Esophagus muscularis mucosa (tissue), 4 donors: Measurements from ENCODE around the gene YKT6.

Source experiments
- CTCF ChIP-seq, 3 experiments: fragments of 200-600 bp in 2 of 3; fragments of 450-650 bp in 1 of 3; sonication (generic) in 2 of 3; IDR thresholded peaks; one replicate each; pipeline ENCODE4 v1.5.1; 2017 to 2019; ENCODE audit warnings: antibody characterized with exemption in 3 of 3, mild to moderate bottlenecking in 2 of 3, moderate library complexity in 1 of 3
- EP300 ChIP-seq: sonication (generic); formaldehyde crosslinking; IDR thresholded peaks from one replicate; pipeline ENCODE4 v1.6.1; 2017; ENCODE audit warnings: antibody characterized with exemption
- POLR2A ChIP-seq: fragments of 450-650 bp; IDR thresholded peaks from one replicate; pipeline ENCODE4 v1.6.1; 2017; ENCODE audit warnings: antibody characterized with exemption, moderate library complexity, mild to moderate bottlenecking, low read depth
- POLR2AphosphoS5 ChIP-seq, 2 donors: sonication (generic); formaldehyde crosslinking; IDR thresholded peaks; one replicate each; pipeline ENCODE4 v1.6.1; 2017; ENCODE audit warnings: antibody characterized with exemption in 2 of 2

GRCh38 chr7:44182827-44183226 lies 18.0 kb upstream of the YKT6 start:
- TF ChIP-seq CTCF (IDR thresholded peaks at IDR 0.05) = no peak
- no peak for TF ChIP-seq POLR2AphosphoS5 (IDR thresholded peaks at IDR 0.05)
- no peak for TF ChIP-seq POLR2A
- TF ChIP-seq EP300 = no peak
